Transverse colon (tissue), 4 donors: ENCODE measurements around the gene KRTAP4-4.

Experiments
- CTCF ChIP-seq, 5 experiments: fragments of 200-600 bp in 3 of 5; fragments of 450-650 bp in 2 of 5; sonication (generic) in 3 of 5; IDR thresholded peaks; 1 replicate in 2 of 5; 2 replicates in 3 of 5; pipeline ENCODE4 v1.5.1; 2016 to 2017; ENCODE audit warnings: antibody characterized with exemption in 5 of 5, inconsistent platforms in 3 of 5, mild to moderate bottlenecking in 2 of 5, moderate library complexity in 1 of 5
- EP300 ChIP-seq: sonication (generic); formaldehyde crosslinking; IDR thresholded peaks from one replicate; pipeline ENCODE4 v1.6.1; 2017; ENCODE audit warnings: antibody characterized with exemption, low read depth
- POLR2A ChIP-seq: fragments of 450-650 bp; IDR thresholded peaks from one replicate; pipeline ENCODE4 v1.6.1; 2016; ENCODE audit warnings: antibody characterized with exemption, mild to moderate bottlenecking, moderate library complexity
- POLR2AphosphoS5 ChIP-seq, 3 donors: sonication (generic); formaldehyde crosslinking; IDR thresholded peaks; one replicate each; pipeline ENCODE4 v1.6.1; 2016; ENCODE audit warnings: antibody characterized with exemption in 3 of 3

GRCh38 chr17:41171886-41172285, 11.3 kb upstream of the KRTAP4-4 start:
- no peak for TF ChIP-seq CTCF (IDR thresholded peaks at IDR 0.05)
- no peak for TF ChIP-seq POLR2A
- no peak for TF ChIP-seq EP300
- TF ChIP-seq POLR2AphosphoS5 (IDR thresholded peaks at IDR 0.05): no peak
